Measurements from ENCODE around the gene ZNF500.

DNA sequence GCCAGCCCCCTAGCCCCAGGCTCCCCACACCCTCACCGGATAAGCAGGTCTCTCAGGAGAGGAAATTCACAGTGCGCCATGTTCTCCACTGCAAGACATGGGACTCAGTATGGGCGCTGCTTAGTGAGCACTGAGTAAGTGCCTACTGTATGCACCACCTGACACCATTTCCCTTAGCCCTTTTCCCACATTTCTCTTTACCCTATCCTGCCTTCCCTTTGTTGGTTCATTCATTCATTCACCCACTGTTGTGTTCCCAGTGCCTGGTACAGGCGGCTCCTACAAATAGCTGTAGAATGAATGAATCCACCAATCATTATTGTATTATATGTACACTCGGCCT is 11.1 kb upstream of the ZNF500 start:
- TF ChIP-seq, protein P1, sequence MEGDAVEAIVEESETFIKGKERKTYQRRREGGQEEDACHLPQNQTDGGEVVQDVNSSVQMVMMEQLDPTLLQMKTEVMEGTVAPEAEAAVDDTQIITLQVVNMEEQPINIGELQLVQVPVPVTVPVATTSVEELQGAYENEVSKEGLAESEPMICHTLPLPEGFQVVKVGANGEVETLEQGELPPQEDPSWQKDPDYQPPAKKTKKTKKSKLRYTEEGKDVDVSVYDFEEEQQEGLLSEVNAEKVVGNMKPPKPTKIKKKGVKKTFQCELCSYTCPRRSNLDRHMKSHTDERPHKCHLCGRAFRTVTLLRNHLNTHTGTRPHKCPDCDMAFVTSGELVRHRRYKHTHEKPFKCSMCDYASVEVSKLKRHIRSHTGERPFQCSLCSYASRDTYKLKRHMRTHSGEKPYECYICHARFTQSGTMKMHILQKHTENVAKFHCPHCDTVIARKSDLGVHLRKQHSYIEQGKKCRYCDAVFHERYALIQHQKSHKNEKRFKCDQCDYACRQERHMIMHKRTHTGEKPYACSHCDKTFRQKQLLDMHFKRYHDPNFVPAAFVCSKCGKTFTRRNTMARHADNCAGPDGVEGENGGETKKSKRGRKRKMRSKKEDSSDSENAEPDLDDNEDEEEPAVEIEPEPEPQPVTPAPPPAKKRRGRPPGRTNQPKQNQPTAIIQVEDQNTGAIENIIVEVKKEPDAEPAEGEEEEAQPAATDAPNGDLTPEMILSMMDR (IDR thresholded peaks at IDR 0.05), result no peak
- TF ChIP-seq POLR2A (IDR thresholded peaks at IDR 0.05) (no peak), EP300 (IDR thresholded peaks at IDR 0.05) (no peak)

All from stomach (tissue), 4 donors.